H1 (cell line): ENCODE results near the gene ISLR2. TPM values are rescaled to one million over a fixed set of nuclear protein-coding genes. Genes with fewer than 3 reads are reported as not detected.

ENCODE experiments used
- CTCF ChIA-PET: fragments of 300-600 bp; sonication (Branson Sonifier 250); formaldehyde crosslinking; loops from one replicate; lab custom pipeline; 2021; ENCODE audit not compliant: partially characterized antibody; lab: Charles Lee
- POLR2A ChIA-PET: fragments of 300-600 bp; sonication (Branson Sonifier 250); formaldehyde crosslinking; loops from one replicate; lab custom pipeline; 2021; ENCODE audit warnings: inconsistent platforms; ENCODE audit not compliant: partially characterized antibody; lab: Charles Lee
- DNase-seq, 2 experiments: peaks; one replicate each; pipeline versions ENCODE4 v3.0.0 to v3.0.0-alpha.2; 2010 to 2022; ENCODE audit warnings: low spot score in 2 of 2, low read depth in 1 of 2, mixed read lengths in 1 of 2
- FAIRE-seq: peaks from 2 replicates; lab custom pipeline; 2011; peaks lifted over from hg19 to GRCh38; lab: Jason Lieb, UNC
- H2AFZ ChIP-seq: 2 replicates; pipeline ENCODE4 v1.8.1; 2012; ENCODE audit warnings: low read length, inconsistent platforms
- H2AK5ac ChIP-seq: 2 replicates; pipeline ENCODE4 v1.6.1; 2013; ENCODE audit warnings: low read depth, low read length
- H2BK120ac ChIP-seq: replicated peaks from 2 replicates; pipeline ENCODE3; 2013; ENCODE audit warnings: low read depth, low read length, inconsistent platforms
- H2BK12ac ChIP-seq: 2 replicates; pipeline ENCODE4 v1.6.1; 2013; ENCODE audit warnings: low read depth, low read length
- H2BK15ac ChIP-seq: 2 replicates; pipeline ENCODE4 v1.6.1; 2013; ENCODE audit warnings: low read length
- H2BK20ac ChIP-seq: 2 replicates; pipeline ENCODE4 v1.6.1; 2013; ENCODE audit warnings: low read length
- H2BK5ac ChIP-seq: 2 replicates; pipeline ENCODE4 v1.6.1; 2013; ENCODE audit warnings: low read depth, low read length
- H3K14ac ChIP-seq: 2 replicates; pipeline ENCODE4 v1.6.1; 2013; ENCODE audit warnings: inconsistent platforms; ENCODE audit not compliant: insufficient read length
- H3K18ac ChIP-seq: 2 replicates; pipeline ENCODE4 v1.6.1; 2013; ENCODE audit warnings: low read length; ENCODE audit errors: extremely low read depth
- H3K23ac ChIP-seq: 2 replicates; pipeline ENCODE4 v1.6.1; 2013; ENCODE audit warnings: inconsistent platforms; ENCODE audit not compliant: insufficient read length
- H3K23me2 ChIP-seq: 2 replicates; pipeline ENCODE4 v1.6.1; 2013; ENCODE audit warnings: low read depth, low read length
- H3K27ac ChIP-seq: 2 replicates; pipeline ENCODE4 v1.6.1; 2011; ENCODE audit warnings: low read depth, low read length, inconsistent platforms
- H3K27me3 ChIP-seq, 4 experiments: replicated peaks in 1 of 4; 1 replicate in 1 of 4; 2 replicates in 3 of 4; pipeline versions ENCODE4 v1.6.1 to v1.8.1; 2011 to 2013; ENCODE audit warnings: low read length in 3 of 4, mild to moderate bottlenecking in 3 of 4, inconsistent platforms in 2 of 4, mixed read lengths in 2 of 4, moderate library complexity in 1 of 4; ENCODE audit not compliant: control insufficient read depth in 3 of 4, insufficient read depth in 3 of 4; ENCODE audit errors: extremely low read depth in 1 of 4
- H3K36me3 ChIP-seq, 4 experiments: 2 replicates each; pipeline versions ENCODE4 v1.6.1 to v1.8.1; 2011 to 2013; ENCODE audit warnings: mild to moderate bottlenecking in 4 of 4, low read length in 3 of 4, moderate library complexity in 2 of 4, control low read depth in 1 of 4, inconsistent platforms in 1 of 4; ENCODE audit not compliant: insufficient read depth in 4 of 4, control insufficient read depth in 2 of 4
- H3K4ac ChIP-seq: replicated peaks from 2 replicates; pipeline ENCODE3; 2013; ENCODE audit warnings: low read length, low read depth, mixed read lengths, inconsistent platforms; ENCODE audit not compliant: insufficient read length
- H3K4me1 ChIP-seq, 4 experiments: replicated peaks in 1 of 4; 1 replicate in 1 of 4; 2 replicates in 3 of 4; pipeline versions ENCODE4 v1.6.1 to v1.8.1; 2011 to 2013; ENCODE audit warnings: low read length in 3 of 4, inconsistent platforms in 2 of 4, mixed read lengths in 1 of 4; ENCODE audit not compliant: insufficient read depth in 4 of 4, control insufficient read depth in 3 of 4
- H3K4me2 ChIP-seq, 2 experiments: 2 replicates each; pipeline versions ENCODE4 v1.6.1 to v1.8.1; 2011 to 2013; ENCODE audit warnings: low read depth in 2 of 2, low read length in 2 of 2, control low read depth in 1 of 2, inconsistent platforms in 1 of 2, mild to moderate bottlenecking in 1 of 2; ENCODE audit not compliant: insufficient read depth in 1 of 2
- H3K4me3 ChIP-seq, 4 experiments: fragments of 200-600, 300-600 bp in 1 of 4; sonication (generic), shearing (Covaris generic), sonication (Bioruptor Twin) in 1 of 4; 2 replicates each; pipeline versions ENCODE4 v1.5.1 to v1.8.1; 2011 to 2016; ENCODE audit warnings: low read length in 4 of 4, low read depth in 3 of 4, control low read depth in 2 of 4, inconsistent platforms in 2 of 4, mild to moderate bottlenecking in 2 of 4, mixed read lengths in 1 of 4, moderate library complexity in 1 of 4; ENCODE audit not compliant: insufficient read depth in 2 of 4; ENCODE audit errors: extremely low read depth in 1 of 4
- H3K56ac ChIP-seq: replicated peaks from 2 replicates; pipeline ENCODE3; 2013; ENCODE audit warnings: low read depth, mild to moderate bottlenecking, mixed read lengths, low read length, inconsistent platforms; ENCODE audit not compliant: insufficient read length
- H3K79me1 ChIP-seq: 2 replicates; pipeline ENCODE4 v1.6.1; 2013; ENCODE audit warnings: low read depth, low read length, control low read depth
- H3K79me2 ChIP-seq, 2 experiments: 2 replicates each; pipeline versions ENCODE4 v1.6.1 to v1.8.1; 2012 to 2013; ENCODE audit warnings: low read length in 2 of 2, mild to moderate bottlenecking in 2 of 2, inconsistent platforms in 1 of 2; ENCODE audit not compliant: insufficient read depth in 2 of 2, control insufficient read depth in 1 of 2
- H3K9ac ChIP-seq, 4 experiments: replicated peaks in 1 of 4; 1 replicate in 1 of 4; 2 replicates in 3 of 4; pipeline versions ENCODE4 v1.6.1 to v1.8.1; 2011 to 2013; ENCODE audit warnings: low read depth in 3 of 4, low read length in 3 of 4, control low read depth in 2 of 4, mild to moderate bottlenecking in 2 of 4, moderate library complexity in 2 of 4, inconsistent platforms in 1 of 4; ENCODE audit errors: extremely low read depth in 1 of 4
- H3K9me3 ChIP-seq, 2 experiments: 2 replicates each; pipeline versions ENCODE4 v1.6.1 to v1.8.1; 2012 to 2013; ENCODE audit warnings: mild to moderate bottlenecking in 2 of 2, moderate library complexity in 2 of 2, control low read depth in 1 of 2, inconsistent platforms in 1 of 2, low read depth in 1 of 2, low read length in 1 of 2, mixed read lengths in 1 of 2; ENCODE audit not compliant: insufficient read depth in 2 of 2
- H4K20me1 ChIP-seq, 2 experiments: replicated peaks in 1 of 2; 2 replicates each; pipeline versions ENCODE3 to v1.8.1; 2011 to 2013; ENCODE audit warnings: inconsistent platforms in 2 of 2, low read length in 2 of 2, mild to moderate bottlenecking in 1 of 2; ENCODE audit not compliant: insufficient read depth in 2 of 2, control insufficient read depth in 1 of 2
- H4K5ac ChIP-seq: 2 replicates; pipeline ENCODE4 v1.6.1; 2013; ENCODE audit warnings: low read length, low read depth, mixed read lengths, inconsistent platforms; ENCODE audit not compliant: insufficient read length
- H4K8ac ChIP-seq: 2 replicates; pipeline ENCODE4 v1.8.0; 2013; ENCODE audit warnings: mild to moderate bottlenecking, moderate library complexity, low read length, inconsistent platforms; ENCODE audit not compliant: insufficient read depth; ENCODE audit errors: extremely low read depth
- H4K91ac ChIP-seq: replicated peaks from 2 replicates; pipeline ENCODE3; 2013; ENCODE audit warnings: low read length, mixed read lengths, inconsistent platforms; ENCODE audit not compliant: insufficient read length
- CBX5 ChIP-seq: fragments of 300-800, 300-1000 bp; sonication (generic); IDR thresholded peaks from 2 replicates; pipeline ENCODE4 v1.7.1; 2016; ENCODE audit warnings: antibody characterized with exemption, low read length, low read depth
- CBX8 ChIP-seq: fragments of 300-800, 300-1000 bp; sonication (generic); IDR thresholded peaks from 2 replicates; pipeline ENCODE4 v1.7.1; 2016; ENCODE audit warnings: low read depth, low read length, borderline replicate concordance
- JUND ChIP-seq: IDR thresholded peaks from 2 replicates; pipeline ENCODE4 v1.6.1; 2011; ENCODE audit warnings: mild to moderate bottlenecking, improper control_type of control experiment, low read length
- NANOG ChIP-seq: IDR thresholded peaks from 2 replicates; pipeline ENCODE4 v1.6.1; 2011; ENCODE audit warnings: low read length, low read depth, mild to moderate bottlenecking, inconsistent platforms; ENCODE audit not compliant: insufficient read depth, poor library complexity, severe bottlenecking
- POLR2A ChIP-seq, 2 experiments: IDR thresholded peaks; 1 replicate in 1 of 2; 2 replicates in 1 of 2; pipeline ENCODE4 v1.6.1; 2011; ENCODE audit warnings: low read depth in 2 of 2, low read length in 2 of 2, mild to moderate bottlenecking in 2 of 2; ENCODE audit errors: control extremely low read depth in 1 of 2
- RBBP5 ChIP-seq: IDR thresholded peaks from 2 replicates; pipeline ENCODE4 v1.7.1; 2012; ENCODE audit warnings: low read depth, mild to moderate bottlenecking, inconsistent platforms, low read length, moderate library complexity, borderline replicate concordance
- TEAD4 ChIP-seq: IDR thresholded peaks from 2 replicates; pipeline ENCODE4 v1.6.1; 2012; ENCODE audit warnings: low read depth, low read length, inconsistent platforms, mixed read lengths
- WGBS, 2 experiments: shearing (Covaris generic) in 1 of 2; methylation state at CpG; one replicate each; pipeline versions ENCODE4 v1.1.6 to v1.1.7; 2013 to 2015; ENCODE audit warnings: low lambda C conversion rate in 2 of 2, mixed read lengths in 2 of 2, inconsistent platforms in 1 of 2, low coverage in 1 of 2, missing lambda C conversion rate in 1 of 2; ENCODE audit not compliant: insufficient replicate concordance in 2 of 2, insufficient coverage in 1 of 2, insufficient read length in 1 of 2; ENCODE audit errors: extremely low coverage in 1 of 2, missing lambda C conversion rate in 1 of 2; 5-methylcytosine and 5-hydroxymethylcytosine counted together
- polyA plus RNA-seq, 7 experiments: library from polyadenylated mRNA; depleted of rRNA in 3 of 7; stranded (reverse) in 5 of 7; unstranded in 2 of 7; fragments of >200 nt in 5 of 7; fragments of 200-250 nt in 2 of 7; gene quantifications; 1 replicate in 5 of 7; 2 replicates in 1 of 7; 4 replicates in 1 of 7; pipeline versions ENCODE4 v1.2.1 to v1.2.3, GENCODE V29; 2011 to 2013; ENCODE audit warnings: missing spikeins in 2 of 7, mixed read lengths in 2 of 7
- total RNA-seq: library from RNA; stranded (reverse); fragmentation: NEBNext Ultra II Directional; extraction: Animal tissue kit (Norgen Biotek cat#: 25700); gene quantifications from 2 replicates; pipeline ENCODE4 v1.2.1, GENCODE V29; 2021
- TF ChIP-seq, protein P1 (sequence below): IDR thresholded peaks from 2 replicates; pipeline ENCODE4 v1.6.1; 2012; ENCODE audit warnings: low read length, inconsistent platforms
- TF ChIP-seq, protein P2 (sequence below), 3 experiments: IDR thresholded peaks; 1 replicate in 2 of 3; 2 replicates in 1 of 3; pipeline versions ENCODE4 v1.5.1 to v1.6.1; 2011; ENCODE audit warnings: low read length in 3 of 3, mild to moderate bottlenecking in 3 of 3, inconsistent platforms in 2 of 3, low read depth in 1 of 3, moderate library complexity in 1 of 3; ENCODE audit not compliant: insufficient read depth in 1 of 3; ENCODE audit errors: control extremely low read depth in 1 of 3

The ISLR2 gene
- total and polyA plus RNA-seq, 2 of the 8 experiments (the other 6 are each of a cell fraction or from before 2014, with no cell fraction given): 0.47 to 0.58 TPM

DNA sequence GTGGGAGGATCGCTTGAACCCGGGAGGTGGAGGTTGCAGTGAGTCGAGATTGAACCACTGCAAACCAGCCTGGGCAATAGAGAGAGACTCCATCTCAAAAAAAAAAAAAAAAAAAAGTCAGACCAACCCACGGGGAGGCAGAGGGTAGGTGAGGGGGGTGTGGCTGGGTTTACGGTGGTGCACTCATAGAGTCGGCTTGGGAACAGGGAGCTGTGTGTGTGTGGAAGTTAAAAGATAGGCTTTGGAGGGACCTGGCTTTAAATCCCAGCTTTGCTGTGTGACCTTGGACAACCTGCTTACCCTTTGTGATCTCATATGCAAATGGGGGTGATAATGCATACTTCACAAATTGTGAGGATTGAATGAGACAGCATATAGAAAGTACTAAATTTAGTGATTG lies 10.0 kb upstream of the ISLR2 start:
- no peak for DNase-seq
- H3K27ac ChIP-seq: no peak overlapping the region
- CTCF ChIA-PET: interaction anchor here (0.7 to 1.4 kb wide), 12 partner anchors 12 to 230 kb away, joined by 3 to 10 read pairs (median 4); no protein-coding TSS in a partner anchor
- TF ChIP-seq, protein P1, sequence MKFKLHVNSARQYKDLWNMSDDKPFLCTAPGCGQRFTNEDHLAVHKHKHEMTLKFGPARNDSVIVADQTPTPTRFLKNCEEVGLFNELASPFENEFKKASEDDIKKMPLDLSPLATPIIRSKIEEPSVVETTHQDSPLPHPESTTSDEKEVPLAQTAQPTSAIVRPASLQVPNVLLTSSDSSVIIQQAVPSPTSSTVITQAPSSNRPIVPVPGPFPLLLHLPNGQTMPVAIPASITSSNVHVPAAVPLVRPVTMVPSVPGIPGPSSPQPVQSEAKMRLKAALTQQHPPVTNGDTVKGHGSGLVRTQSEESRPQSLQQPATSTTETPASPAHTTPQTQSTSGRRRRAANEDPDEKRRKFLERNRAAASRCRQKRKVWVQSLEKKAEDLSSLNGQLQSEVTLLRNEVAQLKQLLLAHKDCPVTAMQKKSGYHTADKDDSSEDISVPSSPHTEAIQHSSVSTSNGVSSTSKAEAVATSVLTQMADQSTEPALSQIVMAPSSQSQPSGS: no peak
- TF ChIP-seq CBX5: no peak
- no peak for TF ChIP-seq JUND
- TF ChIP-seq CBX8: no peak
- TF ChIP-seq TEAD4: no peak
- TF ChIP-seq, protein P2, sequence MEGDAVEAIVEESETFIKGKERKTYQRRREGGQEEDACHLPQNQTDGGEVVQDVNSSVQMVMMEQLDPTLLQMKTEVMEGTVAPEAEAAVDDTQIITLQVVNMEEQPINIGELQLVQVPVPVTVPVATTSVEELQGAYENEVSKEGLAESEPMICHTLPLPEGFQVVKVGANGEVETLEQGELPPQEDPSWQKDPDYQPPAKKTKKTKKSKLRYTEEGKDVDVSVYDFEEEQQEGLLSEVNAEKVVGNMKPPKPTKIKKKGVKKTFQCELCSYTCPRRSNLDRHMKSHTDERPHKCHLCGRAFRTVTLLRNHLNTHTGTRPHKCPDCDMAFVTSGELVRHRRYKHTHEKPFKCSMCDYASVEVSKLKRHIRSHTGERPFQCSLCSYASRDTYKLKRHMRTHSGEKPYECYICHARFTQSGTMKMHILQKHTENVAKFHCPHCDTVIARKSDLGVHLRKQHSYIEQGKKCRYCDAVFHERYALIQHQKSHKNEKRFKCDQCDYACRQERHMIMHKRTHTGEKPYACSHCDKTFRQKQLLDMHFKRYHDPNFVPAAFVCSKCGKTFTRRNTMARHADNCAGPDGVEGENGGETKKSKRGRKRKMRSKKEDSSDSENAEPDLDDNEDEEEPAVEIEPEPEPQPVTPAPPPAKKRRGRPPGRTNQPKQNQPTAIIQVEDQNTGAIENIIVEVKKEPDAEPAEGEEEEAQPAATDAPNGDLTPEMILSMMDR (IDR thresholded peaks at IDR 0.05; ENCODE audit: control extremely low read depth in 1 of 3, insufficient read depth in 1 of 3, low read depth in 1 of 3, low read length in 3 of 3): no peak
- no peak for TF ChIP-seq RBBP5
- TF ChIP-seq POLR2A (IDR thresholded peaks at IDR 0.05; ENCODE audit: control extremely low read depth in 1 of 2, low read depth in 2 of 2, low read length in 2 of 2): no peak
- TF ChIP-seq NANOG: no peak

More for the DNA sequence above, 10.0 kb upstream of the ISLR2 start:
- peaks cover 0 to 14% (median 11%) of the 10 kb centered on the region in 4 experiments; a peak in 6 of 7 replicates for H3K4me1 ChIP-seq
- POLR2A ChIA-PET: interaction anchor here (1.3 kb wide), 1 partner anchor 9 kb away, joined by 3 read pairs; no protein-coding TSS in a partner anchor
- 0 out of 2 replicates have a peak overlapping the region, but pooled peaks have one; percentile 6 for H2AK5ac ChIP-seq
- no peak overlapping the region for H3K4me3 ChIP-seq
- no peak overlapping the region for H2AFZ ChIP-seq
- no peak overlapping the region for H2BK5ac ChIP-seq
- no peak overlapping the region for H2BK120ac ChIP-seq
- no peak overlapping the region for H3K4me2 ChIP-seq
- no peak overlapping the region for H4K91ac ChIP-seq
- H4K5ac ChIP-seq: no peak overlapping the region
- no peaks in the 10 kb centered on the region; the same call in 1 of the 2 replicates for H3K23me2 ChIP-seq
- peaks cover 0 to 4% (median under 1%) of the 10 kb centered on the region in 4 experiments; a peak in 2 of 7 replicates for H3K27me3 ChIP-seq
- WGBS, 2 experiments: 80% methylated on average over 6 of the region's 6 CpGs; no CpG with 5 or more reads in 1 of the 2 experiments
- no peaks in the 10 kb centered on the region for H3K79me2 ChIP-seq
- H3K79me1 ChIP-seq: no peaks in the 10 kb centered on the region
- H4K20me1 ChIP-seq: no peaks in the 10 kb centered on the region
- H3K18ac ChIP-seq: no peak overlapping the region
- H3K9me3 ChIP-seq: no peaks in the 10 kb centered on the region
- no peak overlapping the region for H3K4ac ChIP-seq
- no peak for FAIRE-seq
- no peaks in the 10 kb centered on the region for H3K36me3 ChIP-seq
- no peak overlapping the region for H4K8ac ChIP-seq
- no peak overlapping the region for H2BK15ac ChIP-seq
- H3K14ac ChIP-seq: no peak overlapping the region
- 0 out of 2 replicates have a peak overlapping the region, but pooled peaks have one; percentile 68 for H2BK12ac ChIP-seq
- no peak overlapping the region for H2BK20ac ChIP-seq
- no peak overlapping the region for H3K9ac ChIP-seq
- no peak overlapping the region for H3K56ac ChIP-seq
- H3K23ac ChIP-seq: no peak overlapping the region
